Muscle of leg (tissue), 11 donors: ENCODE data around the gene HEY2. TPM values are rescaled to one million over a fixed set of nuclear protein-coding genes. Genes with fewer than 3 reads are reported as not detected.

Source experiments
- DNase-seq: peaks from one replicate; pipeline ENCODE4 v3.0.0; 2013
- H3K27ac ChIP-seq: one replicate; pipeline ENCODE4 v1.5.1; 2013; ENCODE audit warnings: mild to moderate bottlenecking, low read length, control low read depth
- H3K27me3 ChIP-seq: one replicate; pipeline ENCODE4 v1.6.1; 2013; ENCODE audit warnings: low read length; ENCODE audit not compliant: control insufficient read depth, insufficient read depth
- H3K36me3 ChIP-seq: one replicate; pipeline ENCODE4 v1.6.1; 2013; ENCODE audit warnings: low read length; ENCODE audit not compliant: control insufficient read depth, insufficient read depth
- H3K4me1 ChIP-seq: one replicate; pipeline ENCODE4 v1.6.1; 2013; ENCODE audit warnings: low read length; ENCODE audit not compliant: control insufficient read depth, insufficient read depth
- H3K4me3 ChIP-seq: one replicate; pipeline ENCODE4 v1.5.1; 2013; ENCODE audit warnings: low read length, control low read depth
- H3K9me3 ChIP-seq: replicated peaks from 2 replicates; pipeline ENCODE4 v1.6.1; 2013; ENCODE audit warnings: low read depth, low read length; ENCODE audit not compliant: control insufficient read depth
- WGBS: methylation state at CpG from one replicate; pipeline ENCODE4 v1.1.5; 2013; ENCODE audit warnings: missing lambda C conversion rate; ENCODE audit not compliant: insufficient coverage; 5-methylcytosine and 5-hydroxymethylcytosine counted together
- polyA plus RNA-seq, 8 donors: library from polyadenylated mRNA; unstranded; fragments of 120-200 nt; gene quantifications; one replicate each; pipeline versions ENCODE4 v1.2.1 to v1.2.3, GENCODE V29; 2013; ENCODE audit warnings: inconsistent platforms in 1 of 8, low replicate concordance in 1 of 8; ENCODE audit not compliant: insufficient read length in 8 of 8, insufficient read depth in 1 of 8
- total RNA-seq: library from RNA; stranded (reverse); fragments of 120-200 nt; gene quantifications from one replicate; pipeline ENCODE4 v1.2.4, GENCODE V29; 2013

HEY2 gene
- total and polyA plus RNA-seq, 9 donors = 6.1 to 18.3 (median 13.3) TPM

- Histone ChIP-seq H3K27ac (no peak overlapping the region), H3K4me3 (no peak overlapping the region), H3K9me3 (no peaks in the 10 kb centered on the region), H3K27me3 (no peaks in the 10 kb centered on the region), H3K4me1 (no peaks in the 10 kb centered on the region), H3K36me3 (no peaks in the 10 kb centered on the region)
- 100% methylated on average over 1 of the region's 4 CpGs for WGBS
- no peak for DNase-seq
Measured at GRCh38 chr6:125806813-125807212, 57.4 kb downstream of the HEY2 start.

GRCh38 chr6:125807293-125807692, 57.9 kb downstream of the HEY2 start:
- Histone ChIP-seq H3K27ac (no peak overlapping the region), H3K4me3 (no peak overlapping the region), H3K27me3 (no peaks in the 10 kb centered on the region), H3K9me3 (no peaks in the 10 kb centered on the region), H3K36me3 (no peaks in the 10 kb centered on the region), H3K4me1 (no peaks in the 10 kb centered on the region)
- no CpG with 5 or more reads among the region's 4 CpGs for WGBS
- DNase-seq = no peak

- no peaks in the 10 kb centered on the region for H3K9me3 ChIP-seq
- H3K27ac ChIP-seq = no peak overlapping the region
- DNase-seq = no peak
- H3K4me3 ChIP-seq = no peak overlapping the region
- H3K4me1 ChIP-seq = no peaks in the 10 kb centered on the region
- 54% methylated on average over 4 of the region's 4 CpGs for WGBS
- H3K36me3 ChIP-seq = no peaks in the 10 kb centered on the region
- no peaks in the 10 kb centered on the region for H3K27me3 ChIP-seq
Measured at GRCh38 chr6:125808060-125808459, 58.6 kb downstream of the HEY2 start.

GRCh38 chr6:125808591-125808990, 59.2 kb downstream of the HEY2 start:
- H3K9me3 ChIP-seq = no peaks in the 10 kb centered on the region
- no peak overlapping the region for H3K4me3 ChIP-seq
- no peak overlapping the region for H3K27ac ChIP-seq
- no peak for DNase-seq
- H3K27me3 ChIP-seq = no peaks in the 10 kb centered on the region
- no peaks in the 10 kb centered on the region for H3K4me1 ChIP-seq
- no peaks in the 10 kb centered on the region for H3K36me3 ChIP-seq

- WGBS = 70% methylated on average over 1 of the region's 3 CpGs
Measured at GRCh38 chr6:125809570-125810170, 60.2 kb downstream of the HEY2 start.

GRCh38 chr6:125810445-125810844, 61.0 kb downstream of the HEY2 start:
- no CpG with 5 or more reads among the region's 1 CpG for WGBS
- H3K27me3 ChIP-seq = no peaks in the 10 kb centered on the region
- H3K4me3 ChIP-seq = no peak overlapping the region
- no peaks in the 10 kb centered on the region for H3K36me3 ChIP-seq
- H3K27ac ChIP-seq = no peak overlapping the region
- DNase-seq = no peak
- H3K9me3 ChIP-seq = no peaks in the 10 kb centered on the region
- H3K4me1 ChIP-seq = peaks cover 2% of the 10 kb centered on the region

More at GRCh38 chr6:125809570-125810170, 60.2 kb downstream of the HEY2 start:
- Histone ChIP-seq H3K36me3 (no peaks in the 10 kb centered on the region), H3K27ac (no peak overlapping the region), H3K27me3 (no peaks in the 10 kb centered on the region), H3K9me3 (no peaks in the 10 kb centered on the region), H3K4me3 (no peak overlapping the region), H3K4me1 (peaks cover 2% of the 10 kb centered on the region)
- no peak for DNase-seq

Other genes with a start within 250 kb of the HEY2 start
- gene NCOA7, start 41.3 kb downstream of the HEY2 start, total RNA-seq = 5.9 TPM
- gene NCOA7, start 41.3 kb downstream of the HEY2 start, polyA plus RNA-seq = 1 to 10 TPM; 5.5 to 9.1 (median 6.5) TPM
- 23.1 TPM for gene HINT3, start 207.1 kb downstream of the HEY2 start, total RNA-seq
- gene HINT3, start 207.1 kb downstream of the HEY2 start, polyA plus RNA-seq = 10 to 100 TPM; 22.4 to 31.1 (median 27.7) TPM
- 21.9 TPM for gene TRMT11, start 236.9 kb downstream of the HEY2 start, total RNA-seq
- gene TRMT11, start 236.9 kb downstream of the HEY2 start, polyA plus RNA-seq = 10 to 100 TPM; 12.4 to 18.7 (median 15.2) TPM